GM23338 (cell line): Measurements from ENCODE around the gene C4orf36. TPM values are rescaled to one million over a fixed set of nuclear protein-coding genes. Genes with fewer than 3 reads are reported as not detected.
A peak's percentile ranks its signal among the peaks of the same experiment; 100 is the strongest.

Experiments used
- ATAC-seq: fragments of 200-7000 bp; cut with Tn5 transposase; 3 replicates; pipeline ENCODE4 v1.9.1; 2020
- DNase-seq: peaks from one replicate; pipeline ENCODE4 v3.0.0-alpha.2; 2015; ENCODE audit warnings: low spot score
- H2AFZ ChIP-seq: fragments of 200-600 bp; sonication (generic); 2 replicates; pipeline ENCODE4 v1.8.0; 2016; ENCODE audit warnings: antibody characterized with exemption, mild to moderate bottlenecking, moderate library complexity
- H3F3A ChIP-seq: fragments of 200-600 bp; sonication (generic); replicated peaks from 2 replicates; pipeline ENCODE4 v1.8.0; 2017; ENCODE audit warnings: antibody characterized with exemption, mixed run types, low read depth
- H3K27ac ChIP-seq: fragments of 200-600 bp; sonication (generic); 2 replicates; pipeline ENCODE4 v1.6.1; 2016; ENCODE audit warnings: low read depth
- H3K27me3 ChIP-seq: fragments of 200-600 bp; sonication (generic); 2 replicates; pipeline ENCODE4 v1.8.0; 2016; ENCODE audit warnings: mild to moderate bottlenecking, mixed run types, moderate library complexity; ENCODE audit not compliant: insufficient read depth
- H3K36me3 ChIP-seq: fragments of 200-600 bp; sonication (generic); 2 replicates; pipeline ENCODE4 v1.8.0; 2016; ENCODE audit warnings: mild to moderate bottlenecking; ENCODE audit not compliant: insufficient read depth
- H3K4me1 ChIP-seq: fragments of 200-600 bp; sonication (generic); 2 replicates; pipeline ENCODE4 v1.8.0; 2016; ENCODE audit warnings: mild to moderate bottlenecking, moderate library complexity; ENCODE audit not compliant: insufficient read depth
- H3K4me2 ChIP-seq: fragments of 200-600 bp; sonication (generic); 2 replicates; pipeline ENCODE4 v1.7.1; 2017; ENCODE audit warnings: mixed run types
- H3K4me3 ChIP-seq: fragments of 200-600 bp; sonication (generic); 2 replicates; pipeline ENCODE4 v1.6.1; 2016; ENCODE audit warnings: mixed run types
- H3K79me2 ChIP-seq: fragments of 200-600 bp; sonication (generic); replicated peaks from 2 replicates; pipeline ENCODE4 v1.8.0; 2017; ENCODE audit warnings: mild to moderate bottlenecking; ENCODE audit not compliant: insufficient read depth
- H3K9me2 ChIP-seq: fragments of 200-600 bp; sonication (generic); 2 replicates; pipeline ENCODE4 v1.8.0; 2017; ENCODE audit not compliant: insufficient read depth
- H4K20me1 ChIP-seq: fragments of 200-600 bp; sonication (generic); replicated peaks from 2 replicates; pipeline ENCODE4 v1.8.0; 2017; ENCODE audit warnings: mild to moderate bottlenecking; ENCODE audit not compliant: insufficient read depth
- H3K27ac Mint-ChIP-seq: 2 replicates; pipeline ENCODE4 v1.8.0; 2020; ENCODE audit warnings: inconsistent platforms, mild to moderate bottlenecking, moderate library complexity, mixed read lengths
- H3K27me3 Mint-ChIP-seq: 3 replicates; pipeline ENCODE4 v1.8.0; 2022; ENCODE audit warnings: low read depth, mild to moderate bottlenecking, moderate library complexity, mixed read lengths, inconsistent platforms; ENCODE audit not compliant: insufficient read depth, poor library complexity
- H3K36me3 Mint-ChIP-seq: 3 replicates; pipeline ENCODE4 v1.8.0; 2021; ENCODE audit warnings: low read depth, mild to moderate bottlenecking, inconsistent platforms, moderate library complexity, mixed read lengths
- H3K4me1 Mint-ChIP-seq: 3 replicates; pipeline ENCODE4 v1.8.0; 2020; ENCODE audit warnings: mild to moderate bottlenecking, inconsistent platforms, mixed read lengths
- H3K4me3 Mint-ChIP-seq: 3 replicates; pipeline ENCODE4 v1.8.0; 2021; ENCODE audit warnings: moderate library complexity, mild to moderate bottlenecking, inconsistent platforms, mixed read lengths
- H3K9me3 Mint-ChIP-seq: 3 replicates; pipeline ENCODE4 v1.8.0; 2020; ENCODE audit warnings: moderate library complexity, mild to moderate bottlenecking, inconsistent platforms, mixed read lengths
- CREB1 ChIP-seq: fragments of 250-450 bp; sonication (Bioruptor Pico); IDR thresholded peaks from 2 replicates; pipeline ENCODE4 v1.5.0; 2020; ENCODE audit warnings: low read depth, mild to moderate bottlenecking, moderate library complexity
- CTCF ChIP-seq, 2 experiments: fragments of 200-600 bp in 1 of 2; sonication (generic) in 1 of 2; conservative IDR thresholded peaks; 2 replicates each; pipeline versions ENCODE4 v1.5.1 to v1.6.1; 2016 to 2017; ENCODE audit warnings: antibody characterized with exemption in 2 of 2, low read depth in 2 of 2, mild to moderate bottlenecking in 2 of 2, moderate library complexity in 1 of 2
- ETS1 ChIP-seq: IDR thresholded peaks from 2 replicates; pipeline ENCODE4 v1.6.1; 2016; ENCODE audit warnings: antibody characterized with exemption
- EZH2 ChIP-seq: fragments of 200-600 bp; sonication (generic); IDR thresholded peaks from one replicate; pipeline ENCODE4 v1.8.0; 2017; ENCODE audit warnings: antibody characterized with exemption, mild to moderate bottlenecking, low read depth; ENCODE audit not compliant: unreplicated experiment
- EZH2phosphoT487 ChIP-seq: fragments of 200-600 bp; sonication (generic); IDR thresholded peaks from one replicate; pipeline ENCODE4 v1.8.1; 2018; ENCODE audit warnings: antibody characterized with exemption; ENCODE audit not compliant: unreplicated experiment
- JUNB ChIP-seq: IDR thresholded peaks from one replicate; pipeline ENCODE4 v1.6.1; 2016; ENCODE audit warnings: antibody characterized with exemption; ENCODE audit not compliant: unreplicated experiment
- NANOG ChIP-seq: IDR thresholded peaks from 2 replicates; pipeline ENCODE4 v1.6.1; 2016; ENCODE audit warnings: antibody characterized with exemption, borderline replicate concordance
- POLR2AphosphoS5 ChIP-seq: IDR thresholded peaks from 2 replicates; pipeline ENCODE4 v1.6.1; 2016; ENCODE audit warnings: antibody characterized with exemption, low read depth
- REST ChIP-seq: IDR thresholded peaks from one replicate; pipeline ENCODE4 v1.6.1; 2018; ENCODE audit warnings: antibody characterized with exemption; ENCODE audit not compliant: unreplicated experiment
- STAT1 ChIP-seq: IDR thresholded peaks from one replicate; pipeline ENCODE4 v1.6.1; 2016; ENCODE audit warnings: antibody characterized with exemption; ENCODE audit not compliant: unreplicated experiment
- ZNF114 ChIP-seq: fragments of 250-450 bp; sonication (Bioruptor Pico); IDR thresholded peaks from 2 replicates; pipeline ENCODE4 v1.5.0; 2020; ENCODE audit warnings: mild to moderate bottlenecking, moderate library complexity
- ZNF331 ChIP-seq: fragments of 250-450 bp; sonication (Bioruptor Pico); IDR thresholded peaks from 2 replicates; pipeline ENCODE4 v1.5.0; 2020; ENCODE audit warnings: low read depth, mild to moderate bottlenecking, moderate library complexity
- ZNF462 ChIP-seq: fragments of 250-450 bp; sonication (Bioruptor Pico); IDR thresholded peaks from 2 replicates; pipeline ENCODE4 v1.5.0; 2020; ENCODE audit warnings: mild to moderate bottlenecking, moderate library complexity
- polyA plus RNA-seq: library from polyadenylated mRNA; unstranded; fragments of >200 nt; fragmentation: Nextera tagmentation; extraction: Ambion mirVana; gene quantifications from 2 replicates; pipeline ENCODE4 v1.2.1, GENCODE V29; 2016
- total RNA-seq: library from RNA; depleted of rRNA; stranded (reverse); fragments of >200 nt; shearing (Covaris generic); gene quantifications from 2 replicates; pipeline ENCODE4 v1.2.3, GENCODE V29; 2014

C4orf36 gene
- total and polyA plus RNA-seq, 2 experiments from 2014 or later: 1.1 to 1.6 TPM

GRCh38 chr4:86848732-86849619 lies 43.2 kb downstream of the C4orf36 start, which contains the start of gene SLC10A6:
TSS of gene SLC10A6 (minus strand) at chr4:86849384. CDS start at chr4:86849115, 269 bp downstream.
- Mint-ChIP-seq H3K4me3 (no peak within 1 kb of the TSS), H3K9me3 (no peaks in the 10 kb centered on the region), H3K27me3 (peaks cover 3% of the 10 kb centered on the region), H3K4me1 (peaks cover 7% of the 10 kb centered on the region), H3K27ac (no peak within 1 kb of the TSS), H3K36me3 (no peaks in the 10 kb centered on the region)
- no peak within 1 kb of the TSS for H3K4me3 ChIP-seq
- no peaks in the 10 kb centered on the region for H3K36me3 ChIP-seq
- H3K9me2 ChIP-seq: peaks cover 5% of the 10 kb centered on the region
- H3F3A ChIP-seq: no peaks in the 10 kb centered on the region
- H3K4me1 ChIP-seq: no peaks in the 10 kb centered on the region
- DNase-seq: no peak
- no peaks in the 10 kb centered on the region for H3K27me3 ChIP-seq
- no peak for ATAC-seq
- H3K27ac ChIP-seq: no peak within 1 kb of the TSS
- peak within 1 kb of the TSS; percentile 74 for H2AFZ ChIP-seq
- no peak within 1 kb of the TSS for H3K4me2 ChIP-seq
- H3K79me2 ChIP-seq: no peaks in the 10 kb centered on the region
- no peaks in the 10 kb centered on the region for H4K20me1 ChIP-seq
- no peak for TF ChIP-seq EZH2
- no peak for TF ChIP-seq ETS1
- no peak for TF ChIP-seq REST
- TF ChIP-seq ZNF114 (CRISPR knock-in tag): no peak
- TF ChIP-seq NANOG: no peak
- TF ChIP-seq ZNF462: no peak
- TF ChIP-seq ZNF331 (CRISPR knock-in tag): no peak
- TF ChIP-seq POLR2AphosphoS5: no peak
- TF ChIP-seq STAT1: no peak
- TF ChIP-seq CTCF (conservative IDR thresholded peaks at IDR 0.05; ENCODE audit: low read depth in 2 of 2): no peak
- TF ChIP-seq CREB1: no peak
- TF ChIP-seq JUNB: no peak
- TF ChIP-seq EZH2phosphoT487: no peak
